Measurements from ENCODE around the gene FAM98B. TPM values are rescaled to one million over a fixed set of nuclear protein-coding genes. Genes with fewer than 3 reads are reported as not detected.

FAM98B gene
- total and polyA plus RNA-seq, 2 donors (not counting 1 experiment from before 2014, with no cell fraction given): 1.4 to 21.5 TPM

GRCh38 chr15:38482572-38482971 is 28.6 kb downstream of the FAM98B start:
- CTCF ChIA-PET: interaction anchor here (0.6 to 2.3 kb wide), 2 partner anchors 201 to 217 kb away, joined by 3 to 12 read pairs; no protein-coding TSS in a partner anchor
- H3K4me3 ChIP-seq (ENCODE audit: control extremely low read depth in 1 of 5, extremely low read depth in 1 of 5, insufficient read depth in 1 of 5, low read depth in 2 of 5, low read length in 4 of 5): no peak overlapping the region
- no peaks in the 10 kb centered on the region for H4K20me1 ChIP-seq (ENCODE audit: control insufficient read depth, insufficient read depth, low read length, poor library complexity, severe bottlenecking)
- no peak overlapping the region for H3K4me2 ChIP-seq (replicated peaks; ENCODE audit: low read depth, low read length, poor library complexity, severe bottlenecking)
- TF ChIP-seq EZH2 (IDR thresholded peaks at IDR 0.05; ENCODE audit: borderline replicate concordance, insufficient read depth, low read depth, low read length, poor library complexity, severe bottlenecking) (no peak), CTCF (IDR thresholded peaks at IDR 0.05) (no peak)
- no peaks in the 10 kb centered on the region for H3K9me3 Mint-ChIP-seq (ENCODE audit: insufficient read depth)
- no peaks in the 10 kb centered on the region for H3K4me1 ChIP-seq (ENCODE audit: control insufficient read depth in 2 of 2, insufficient read depth in 2 of 2, low read length in 2 of 2)
- H3K27ac Mint-ChIP-seq: no peak overlapping the region
- ATAC-seq (ENCODE audit: low read depth) (no peak), DNase-seq (no peak)
- intact Hi-C loops (cut with micrococcal nuclease): no loop called here
- POLR2A ChIA-PET: no interaction called here
- H3K27me3 ChIP-seq (replicated peaks in 1 of 4; ENCODE audit: control extremely low read depth in 1 of 4, control insufficient read depth in 3 of 4, insufficient read depth in 4 of 4, low read length in 3 of 4): no peaks in the 10 kb centered on the region
- peaks cover 9% of the 10 kb centered on the region for H3K4me1 Mint-ChIP-seq
- peaks cover 0 to 27% of the 10 kb centered on the region in 2 experiments for H3K36me3 ChIP-seq (replicated peaks in 1 of 2; ENCODE audit: control extremely low read depth in 1 of 2, control insufficient read depth in 1 of 2, extremely low read depth in 1 of 2, insufficient read depth in 2 of 2, low read length in 1 of 2)
- H3K9ac ChIP-seq (ENCODE audit: low read length): no peak overlapping the region
- H2AFZ ChIP-seq (ENCODE audit: insufficient read depth, low read depth, low read length, poor library complexity, severe bottlenecking): no peak overlapping the region
- no peaks in the 10 kb centered on the region for H3K79me2 ChIP-seq (ENCODE audit: control insufficient read depth, insufficient read depth, low read length)
- H3K9me3 ChIP-seq (ENCODE audit: control extremely low read depth in 1 of 3, control insufficient read depth in 2 of 3, insufficient read depth in 1 of 3, low read length in 2 of 3): no peaks in the 10 kb centered on the region
- H3K4me3 Mint-ChIP-seq: no peak overlapping the region
- H3K27me3 Mint-ChIP-seq: no peaks in the 10 kb centered on the region
- no peak overlapping the region for H3K27ac ChIP-seq (ENCODE audit: low read length in 2 of 2)

GRCh38 chr15:38486936-38487335 is 33.0 kb downstream of the FAM98B start:
- WGBS (ENCODE audit: insufficient coverage): no CpG with 5 or more reads among the region's 2 CpGs
- no peaks in the 10 kb centered on the region for H3K4me1 Mint-ChIP-seq
- ATAC-seq (ENCODE audit: low read depth) (no peak), DNase-seq (no peak)
- intact Hi-C loops (cut with micrococcal nuclease): no loop called here
- no peak for TF ChIP-seq EZH2 (IDR thresholded peaks at IDR 0.05; ENCODE audit: borderline replicate concordance, insufficient read depth, low read depth, low read length, poor library complexity, severe bottlenecking)
- no peak for TF ChIP-seq CTCF (IDR thresholded peaks at IDR 0.05)
- H4K20me1 ChIP-seq (ENCODE audit: control insufficient read depth, insufficient read depth, low read length, poor library complexity, severe bottlenecking): no peaks in the 10 kb centered on the region
- peaks cover 11 to 12% of the 10 kb centered on the region in 2 experiments for H3K36me3 ChIP-seq (replicated peaks in 1 of 2; ENCODE audit: control extremely low read depth in 1 of 2, control insufficient read depth in 1 of 2, extremely low read depth in 1 of 2, insufficient read depth in 2 of 2, low read length in 1 of 2)
- no peaks in the 10 kb centered on the region for H3K4me1 ChIP-seq (ENCODE audit: control insufficient read depth in 2 of 2, insufficient read depth in 2 of 2, low read length in 2 of 2)
- no peaks in the 10 kb centered on the region for H3K27me3 Mint-ChIP-seq
- no peak overlapping the region for H3K4me2 ChIP-seq (replicated peaks; ENCODE audit: low read depth, low read length, poor library complexity, severe bottlenecking)
- no peaks in the 10 kb centered on the region for H3K79me2 ChIP-seq (ENCODE audit: control insufficient read depth, insufficient read depth, low read length)
- H3K9me3 Mint-ChIP-seq (ENCODE audit: insufficient read depth): no peaks in the 10 kb centered on the region
- H3K4me3 ChIP-seq (ENCODE audit: control extremely low read depth in 1 of 5, extremely low read depth in 1 of 5, insufficient read depth in 1 of 5, low read depth in 2 of 5, low read length in 4 of 5): no peak overlapping the region
- H3K27me3 ChIP-seq (replicated peaks in 1 of 4; ENCODE audit: control extremely low read depth in 1 of 4, control insufficient read depth in 3 of 4, insufficient read depth in 4 of 4, low read length in 3 of 4): no peaks in the 10 kb centered on the region
- no peak overlapping the region for H3K9ac ChIP-seq (ENCODE audit: low read length)
- no peak overlapping the region for H3K27ac Mint-ChIP-seq
- no peak overlapping the region for H2AFZ ChIP-seq (ENCODE audit: insufficient read depth, low read depth, low read length, poor library complexity, severe bottlenecking)
- H3K9me3 ChIP-seq (ENCODE audit: control extremely low read depth in 1 of 3, control insufficient read depth in 2 of 3, insufficient read depth in 1 of 3, low read length in 2 of 3): no peaks in the 10 kb centered on the region
- no peak overlapping the region for H3K4me3 Mint-ChIP-seq
- H3K27ac ChIP-seq (ENCODE audit: low read length in 2 of 2): peak overlapping the region in 1 of 2 donors; percentile 11
- POLR2A ChIA-PET: no interaction called here
- CTCF ChIA-PET: interaction anchor here (1.2 to 2.0 kb wide), 5 partner anchors 12 to 213 kb away, joined by 4 to 9 read pairs (median 5); no protein-coding TSS in a partner anchor

Measured in B cell (primary cell).